WTC11 (cell line): ENCODE results near the gene KAZN. TPM values are rescaled to one million over a fixed set of nuclear protein-coding genes. Genes with fewer than 3 reads are reported as not detected.
A peak's percentile ranks its signal among the peaks of the same experiment; 100 is the strongest.

Source experiments
- ATAC-seq: fragments of 200-7000 bp; cut with Tn5 transposase; 2 replicates; pipeline ENCODE4 v1.10.0; 2021; ENCODE audit warnings: mild to moderate bottlenecking, moderate library complexity
- CTCF ChIA-PET: fragments of 300-600 bp; sonication (Branson Sonifier 250); formaldehyde crosslinking; loops from one replicate; lab custom pipeline; 2021; ENCODE audit warnings: antibody characterized with exemption; lab: Charles Lee
- POLR2A ChIA-PET: fragments of 350-600 bp; sonication (Branson Sonifier 250); formaldehyde crosslinking; loops from one replicate; lab custom pipeline; 2021; ENCODE audit warnings: antibody characterized with exemption; lab: Charles Lee
- DNase-seq: peaks from one replicate; pipeline ENCODE4 v3.0.0; 2021; ENCODE audit warnings: low spot score
- H3K27ac Mint-ChIP-seq: 2 replicates; pipeline ENCODE4 v1.8.0; 2021; ENCODE audit warnings: mixed read lengths
- H3K27me3 Mint-ChIP-seq: 2 replicates; pipeline ENCODE4 v1.8.0; 2021; ENCODE audit warnings: low read depth, mild to moderate bottlenecking, moderate library complexity, mixed read lengths
- H3K36me3 Mint-ChIP-seq: 2 replicates; pipeline ENCODE4 v1.8.0; 2021; ENCODE audit warnings: mixed read lengths
- H3K4me1 Mint-ChIP-seq: 2 replicates; pipeline ENCODE4 v1.8.0; 2022; ENCODE audit warnings: mixed read lengths
- H3K4me3 Mint-ChIP-seq: 2 replicates; pipeline ENCODE4 v1.8.0; 2021; ENCODE audit warnings: mild to moderate bottlenecking, moderate library complexity, mixed read lengths
- H3K9me3 Mint-ChIP-seq: 2 replicates; pipeline ENCODE4 v1.8.0; 2021; ENCODE audit warnings: mixed read lengths
- CBFB ChIP-seq: sonication (generic); formaldehyde crosslinking; IDR thresholded peaks from 2 replicates; pipeline ENCODE4 v1.8.1; 2022; ENCODE audit warnings: mild to moderate bottlenecking, low read depth, missing genetic modification reagents
- E2F4 ChIP-seq: sonication (generic); formaldehyde crosslinking; IDR thresholded peaks from 2 replicates; pipeline ENCODE4 v1.8.1; 2022; ENCODE audit warnings: low read depth, mild to moderate bottlenecking, moderate library complexity, missing genetic modification reagents, borderline replicate concordance
- E2F5 ChIP-seq: sonication (generic); formaldehyde crosslinking; IDR thresholded peaks from 2 replicates; pipeline ENCODE4 v1.8.1; 2022; ENCODE audit warnings: mild to moderate bottlenecking, moderate library complexity, missing genetic modification reagents
- GRHL2 ChIP-seq: fragments of 250-450 bp; sonication (Bioruptor Pico); IDR thresholded peaks from 2 replicates; pipeline ENCODE4 v1.8.0; 2022; ENCODE audit warnings: mild to moderate bottlenecking, moderate library complexity; ENCODE audit not compliant: insufficient replicate concordance, severe bottlenecking
- IRF1 ChIP-seq: sonication (generic); formaldehyde crosslinking; IDR thresholded peaks from 2 replicates; pipeline ENCODE4 v1.8.0; 2023; ENCODE audit warnings: missing genetic modification reagents
- MXD4 ChIP-seq: fragments of 250-450 bp; sonication (Bioruptor Pico); IDR thresholded peaks from 2 replicates; pipeline ENCODE4 v1.8.0; 2021; ENCODE audit warnings: mild to moderate bottlenecking, moderate library complexity, borderline replicate concordance
- NR2C2 ChIP-seq: sonication (generic); formaldehyde crosslinking; IDR thresholded peaks from 2 replicates; pipeline ENCODE4 v1.8.0; 2022; ENCODE audit warnings: mild to moderate bottlenecking, missing genetic modification reagents
- PREB ChIP-seq: sonication (generic); formaldehyde crosslinking; IDR thresholded peaks from 2 replicates; pipeline ENCODE4 v1.8.1; 2022; ENCODE audit warnings: mild to moderate bottlenecking, missing genetic modification reagents, moderate library complexity, borderline replicate concordance
- RELA ChIP-seq: sonication (generic); formaldehyde crosslinking; IDR thresholded peaks from 2 replicates; pipeline ENCODE4 v1.8.1; 2022; ENCODE audit warnings: missing genetic modification reagents, mild to moderate bottlenecking, borderline replicate concordance
- SP1 ChIP-seq: sonication (generic); formaldehyde crosslinking; conservative IDR thresholded peaks from 2 replicates; pipeline ENCODE4 v1.8.1; 2022; ENCODE audit warnings: missing genetic modification reagents
- ZBTB43 ChIP-seq: sonication (generic); formaldehyde crosslinking; IDR thresholded peaks from 2 replicates; pipeline ENCODE4 v1.8.1; 2023; ENCODE audit warnings: mild to moderate bottlenecking, missing genetic modification reagents
- ZNF232 ChIP-seq: sonication (generic); formaldehyde crosslinking; IDR thresholded peaks from 2 replicates; pipeline ENCODE4 v1.8.0; 2022; ENCODE audit warnings: mild to moderate bottlenecking, missing genetic modification reagents
- ZNF281 ChIP-seq: sonication (generic); formaldehyde crosslinking; IDR thresholded peaks from 2 replicates; pipeline ENCODE4 v1.8.0; 2023; ENCODE audit warnings: mild to moderate bottlenecking, missing genetic modification reagents
- ZNF416 ChIP-seq: fragments of 250-450 bp; sonication (Bioruptor Pico); IDR thresholded peaks from 2 replicates; pipeline ENCODE4 v1.9.0; 2021; ENCODE audit warnings: mild to moderate bottlenecking, inconsistent platforms
- ZNF532 ChIP-seq: fragments of 250-450 bp; sonication (Bioruptor Pico); IDR thresholded peaks from 2 replicates; pipeline ENCODE4 v1.9.0; 2021; ENCODE audit warnings: mild to moderate bottlenecking, borderline replicate concordance
- ZNF671 ChIP-seq: fragments of 250-450 bp; sonication (Bioruptor Pico); IDR thresholded peaks from 2 replicates; pipeline ENCODE4 v1.8.0; 2021; ENCODE audit warnings: mild to moderate bottlenecking
- total RNA-seq: library from RNA; stranded (reverse); gene quantifications from 3 replicates; pipeline ENCODE4 v1.2.3, GENCODE V29; 2021

Gene KAZN
- total RNA-seq, 1 experiment from 2014 or later = 19.9 TPM

GRCh38 chr1:14726606-14727005 lies 128.1 kb downstream of the KAZN start (continued):
- TF ChIP-seq ZNF532 (CRISPR knock-in tag) (no peak), E2F5 (CRISPR knock-in tag) (no peak), ZNF671 (no peak), MXD4 (CRISPR knock-in tag) (no peak), CBFB (no peak), IRF1 (CRISPR knock-in tag) (no peak), RELA (no peak), ZNF416 (no peak)

- H3K4me3 Mint-ChIP-seq = no peak overlapping the region
- ATAC-seq = no peak
- CTCF ChIA-PET = interaction anchor here (0.6 kb wide), 1 partner anchor 246 kb away, joined by 6 read pairs; no protein-coding TSS in a partner anchor
- H3K36me3 Mint-ChIP-seq = no peaks in the 10 kb centered on the region
- H3K27me3 Mint-ChIP-seq = no peaks in the 10 kb centered on the region; the same call in 1 of the 2 replicates
- no peak for DNase-seq
- POLR2A ChIA-PET = interaction anchor here (0.6 kb wide), 1 partner anchor 345 kb away, joined by 3 read pairs; no protein-coding TSS in a partner anchor
- peaks cover 76% of the 10 kb centered on the region for H3K4me1 Mint-ChIP-seq
- TF ChIP-seq ZNF232 = no peak
- H3K27ac Mint-ChIP-seq = no peak overlapping the region
- peaks cover 6% of the 10 kb centered on the region; the same call in 1 of the 2 replicates for H3K9me3 Mint-ChIP-seq
Measured at GRCh38 chr1:14728516-14728915, 130.0 kb downstream of the KAZN start.

- Mint-ChIP-seq H3K27ac (peak overlapping the region; percentile 96), H3K27me3 (peaks cover 36% of the 10 kb centered on the region), H3K36me3 (no peaks in the 10 kb centered on the region), H3K4me3 (peak overlapping the region; percentile 58), H3K9me3 (no peaks in the 10 kb centered on the region), H3K4me1 (peaks cover 71% of the 10 kb centered on the region)
- ChIA-PET POLR2A (no interaction called here), CTCF (interaction anchor here (0.8 to 2.4 kb wide), 7 partner anchors 9 to 295 kb away, joined by 3 to 13 read pairs (median 7); no protein-coding TSS in a partner anchor)
- TF ChIP-seq PREB (CRISPR knock-in tag) (no peak), GRHL2 (CRISPR knock-in tag) (no peak), NR2C2 (CRISPR knock-in tag) (no peak)
- ATAC-seq = no peak
- DNase-seq = no peak
Measured at GRCh38 chr1:14732728-14733047, 134.2 kb downstream of the KAZN start.

- H3K4me1 Mint-ChIP-seq = peaks cover 73% of the 10 kb centered on the region
- DNase-seq (peak; percentile 69), ATAC-seq (peak; percentile 59)
- peak overlapping the region; percentile 96 for H3K27ac Mint-ChIP-seq
- peaks cover 39% of the 10 kb centered on the region for H3K27me3 Mint-ChIP-seq
- H3K36me3 Mint-ChIP-seq = no peaks in the 10 kb centered on the region
- peak overlapping the region; percentile 58 for H3K4me3 Mint-ChIP-seq
- CTCF ChIA-PET = interaction anchor here (0.6 to 2.4 kb wide), 12 partner anchors 9 to 305 kb away, joined by 3 to 13 read pairs (median 3); no protein-coding TSS in a partner anchor
- POLR2A ChIA-PET = interaction anchor here (0.6 kb wide), 1 partner anchor 526 kb away, joined by 4 read pairs; no protein-coding TSS in a partner anchor
- no peaks in the 10 kb centered on the region for H3K9me3 Mint-ChIP-seq
- TF ChIP-seq E2F4 (CRISPR knock-in tag) = no peak
- TF ChIP-seq ZBTB43 (CRISPR knock-in tag) = 0 out of 2 replicates have a peak, but pooled peaks have one; percentile 37
- no peak for TF ChIP-seq SP1 (CRISPR knock-in tag)
- no peak for TF ChIP-seq ZNF281
Measured at GRCh38 chr1:14733048-14733778, 134.7 kb downstream of the KAZN start.
